HG03103 (cell line): ENCODE results near the gene GUCA2A.

Experiments used
- ATAC-seq: cut with Tn5 transposase; IDR thresholded peaks from one replicate; pipeline ENCODE4 v1.9.1; 2021; ENCODE audit warnings: low read depth; ENCODE audit not compliant: unreplicated experiment

GUCA2A gene

GRCh38 chr1:42155362-42155761, 9.2 kb downstream of the GUCA2A start:
- no peak for ATAC-seq

DNA sequence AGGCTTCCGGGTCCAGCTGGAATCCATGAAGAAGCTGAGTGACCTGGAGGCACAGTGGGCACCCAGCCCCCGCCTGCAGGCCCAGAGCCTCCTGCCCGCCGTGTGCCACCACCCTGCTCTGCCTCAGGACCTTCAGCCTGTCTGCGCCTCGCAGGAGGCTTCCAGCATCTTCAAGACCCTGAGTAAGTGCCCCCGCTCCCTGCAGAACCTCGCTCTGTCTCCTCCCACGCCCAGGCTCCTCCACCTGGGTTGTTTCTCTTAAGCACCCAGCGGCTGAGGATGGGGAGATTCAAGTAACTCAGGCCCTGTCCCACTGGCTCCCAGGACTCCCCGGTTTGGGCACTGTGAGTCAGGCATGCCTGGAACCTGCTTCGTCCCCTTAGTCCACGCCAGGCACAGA, 9.9 kb downstream of the GUCA2A start:
- no peak for ATAC-seq

GRCh38 chr1:42153624-42154023, 10.9 kb downstream of the GUCA2A start:
- no peak for ATAC-seq

- ATAC-seq, result no peak
These were observed 11.5 kb downstream of the GUCA2A start, which contains the start of gene GUCA2B for GRCh38 chr1:42152907-42153600. GUCA2B (plus strand) TSS chr1:42153410; CDS start chr1:42153451, 41 bp downstream.

- ATAC-seq, result no peak
These were observed 12.4 kb downstream of the GUCA2A start for GRCh38 chr1:42152119-42152518.

DNA sequence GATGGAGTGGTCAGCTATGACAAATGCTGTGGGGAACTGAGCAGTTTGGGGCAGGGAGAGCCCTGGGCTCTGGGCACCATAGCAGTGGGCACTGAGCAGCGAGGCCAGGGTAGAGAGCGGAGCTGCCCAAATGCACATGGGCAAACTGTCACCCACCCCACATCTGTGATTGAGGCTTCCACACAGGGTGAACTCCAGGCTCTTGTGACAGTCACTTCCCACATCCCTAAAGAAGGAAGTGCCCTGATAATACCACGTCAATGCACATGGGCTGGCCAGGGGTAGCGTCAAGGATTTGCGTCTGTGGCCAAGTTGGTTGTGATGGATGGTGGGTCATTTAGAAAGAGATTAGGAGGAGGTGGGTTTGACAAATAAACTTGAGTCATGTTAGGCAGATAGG, 13.9 kb downstream of the GUCA2A start:
- no peak for ATAC-seq

- ATAC-seq, result no peak
These were observed 16.4 kb downstream of the GUCA2A start for GRCh38 chr1:42148166-42148565.

DNA sequence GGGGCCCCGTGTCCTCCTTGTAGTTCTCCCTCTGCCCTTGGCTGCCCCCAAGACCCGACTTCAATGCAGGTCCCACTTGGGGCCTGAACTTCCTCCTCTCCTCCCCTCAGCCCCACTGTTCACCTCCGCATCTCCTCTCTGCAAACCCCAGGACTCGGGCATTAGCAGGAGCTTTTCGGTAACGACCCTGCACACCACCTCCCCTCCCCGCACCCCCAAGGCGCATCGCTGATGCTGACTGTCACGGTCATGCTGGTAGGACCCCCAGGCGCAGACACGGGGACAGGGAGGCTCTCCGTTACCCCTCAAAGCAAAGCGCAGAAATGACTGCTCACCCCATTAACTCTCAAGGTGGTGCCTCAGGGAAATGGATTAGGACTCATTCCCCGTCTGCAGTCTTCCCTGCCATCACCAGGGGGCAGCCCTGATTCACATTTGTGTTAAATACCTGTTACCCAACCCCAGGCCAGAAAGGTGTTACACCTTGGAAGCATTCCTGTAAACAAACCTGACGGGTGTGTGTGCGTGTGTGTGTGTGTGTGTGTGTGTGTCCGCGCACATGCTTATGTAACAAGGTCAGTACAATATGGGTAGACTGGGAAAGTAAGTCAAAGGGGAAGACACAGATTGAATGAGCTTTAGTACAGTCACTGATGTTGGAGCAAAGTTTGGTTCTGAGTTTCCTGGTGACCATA, 17.8 kb downstream of the GUCA2A start:
- ATAC-seq, result no peak

DNA sequence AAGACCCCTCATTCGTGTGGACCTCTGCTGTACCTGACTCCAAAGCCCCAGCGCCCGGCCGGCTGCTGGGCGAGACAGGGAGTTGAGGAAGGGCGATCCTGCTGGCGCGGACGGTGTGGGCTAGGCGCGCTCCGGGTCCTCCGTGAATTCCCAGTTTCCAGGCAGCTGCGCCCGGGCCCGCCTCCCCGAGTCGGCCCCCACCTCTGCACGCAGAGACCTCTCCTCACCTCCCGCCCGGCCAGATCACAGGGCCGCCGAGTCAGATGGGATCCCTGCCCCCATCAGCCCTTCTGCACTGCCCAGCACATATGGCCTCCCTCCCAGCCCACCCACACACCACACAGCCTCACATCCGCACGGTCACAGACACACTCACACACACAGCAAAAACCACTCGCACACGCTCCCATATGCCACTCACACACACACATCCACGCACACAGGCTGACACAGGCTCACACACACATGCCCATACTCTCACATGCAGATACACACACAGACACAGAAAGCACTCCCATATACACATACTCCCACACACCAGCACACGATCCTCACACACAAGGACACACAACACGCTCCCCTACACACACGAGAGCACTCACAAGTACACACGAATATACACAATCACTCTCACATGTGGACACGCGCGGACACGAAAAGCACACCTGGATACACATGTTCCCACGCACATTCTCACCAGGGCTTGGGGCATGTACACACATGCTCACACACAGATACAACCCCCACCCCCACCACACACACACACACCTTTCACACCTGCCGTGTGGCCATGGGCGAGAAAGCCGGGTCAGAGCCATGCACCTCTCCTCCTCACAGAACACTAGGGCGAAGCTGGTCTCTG, 18.6 kb downstream of the GUCA2A start:
- ATAC-seq, result no peak

GRCh38 chr1:42145389-42145716, 19.2 kb downstream of the GUCA2A start:
- no peak for ATAC-seq

DNA sequence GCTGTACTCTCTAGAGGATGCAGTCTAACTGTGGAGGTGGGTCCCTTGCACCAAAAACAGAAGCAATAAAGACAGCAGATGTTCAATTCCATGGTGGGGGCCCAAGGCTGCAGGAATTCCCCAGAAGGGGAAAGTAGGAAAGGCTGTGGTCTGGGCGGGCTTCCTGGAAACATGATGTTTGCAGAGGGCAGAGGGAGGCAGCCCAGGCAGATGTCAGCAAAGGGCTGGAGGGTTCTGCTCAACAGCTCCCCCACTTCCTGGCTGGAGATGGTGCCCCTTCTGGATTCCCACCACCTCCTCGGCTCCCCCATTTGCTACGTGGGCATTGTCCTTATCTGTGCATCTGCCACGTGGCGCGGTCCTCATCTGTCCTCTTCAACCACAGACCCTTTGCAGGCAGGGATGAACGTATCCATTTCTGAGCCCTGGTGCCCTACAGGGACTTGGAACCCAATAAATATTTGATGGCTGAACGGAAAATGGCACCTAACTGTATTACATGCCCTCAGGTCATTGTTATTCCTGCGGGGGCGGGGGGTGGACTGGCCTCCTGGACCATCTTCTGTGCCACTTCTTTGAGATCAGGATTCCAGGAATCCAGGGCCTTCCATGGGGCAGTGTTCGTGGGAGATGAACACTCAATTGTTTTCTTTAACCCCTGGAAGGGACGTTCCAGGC, 19.7 kb downstream of the GUCA2A start:
- no peak for ATAC-seq

GRCh38 chr1:42143896-42144710, 20.4 kb downstream of the GUCA2A start:
- no peak for ATAC-seq

DNA sequence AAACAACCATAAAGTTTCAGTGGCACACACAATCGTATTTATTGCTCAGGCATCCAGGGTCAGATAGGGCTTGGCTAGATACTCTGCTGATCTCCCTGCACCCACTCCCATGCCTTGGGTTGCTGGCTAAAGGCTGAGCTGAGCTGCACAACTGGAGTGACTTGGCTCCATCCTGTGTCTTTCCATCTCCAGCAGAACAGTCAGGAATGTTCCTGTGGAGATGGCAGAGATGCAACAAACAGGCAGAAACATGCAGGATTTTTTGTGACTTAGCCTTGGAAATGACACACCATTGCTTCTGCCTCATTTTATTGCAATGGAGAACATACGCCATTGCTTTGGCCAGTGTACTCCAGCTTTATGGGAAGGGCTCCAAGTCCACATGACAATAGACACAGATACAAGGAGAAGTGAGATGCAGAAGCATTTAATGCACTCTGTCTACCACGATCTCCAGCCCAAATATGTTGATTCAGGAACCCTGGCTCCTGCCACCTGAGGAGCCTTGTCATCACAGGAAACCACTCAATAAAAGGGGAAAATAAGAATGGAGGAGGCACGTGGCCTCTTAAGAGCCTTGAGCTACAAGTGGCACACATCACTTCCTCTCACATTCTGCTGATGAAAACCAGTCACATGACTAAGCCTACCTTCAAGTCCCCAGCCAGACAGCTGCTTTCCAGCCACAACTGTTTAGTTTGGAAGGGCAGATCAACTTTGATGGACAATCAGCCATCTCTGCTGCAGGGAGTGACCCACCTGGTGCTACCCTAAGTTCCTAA, 21.5 kb downstream of the GUCA2A start:
- ATAC-seq, result no peak

DNA sequence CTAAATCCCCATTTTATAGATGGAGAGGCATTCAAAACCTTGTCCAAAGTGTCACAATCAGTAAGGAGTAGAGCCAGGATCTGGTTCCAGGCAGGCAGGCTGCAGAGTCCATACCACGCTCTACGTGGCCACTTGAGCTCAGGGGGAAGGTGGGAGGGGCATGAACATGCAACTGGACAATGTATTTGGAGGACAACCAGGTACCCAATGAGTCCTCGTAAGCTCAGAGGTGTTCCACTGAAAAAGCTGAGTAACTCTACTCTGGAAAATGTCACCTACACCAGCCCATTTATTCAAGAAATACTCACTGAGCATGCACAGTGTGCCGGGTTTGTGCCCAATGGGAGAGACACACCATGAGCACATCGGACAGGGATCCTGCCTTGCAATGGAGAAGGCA, 22.6 kb downstream of the GUCA2A start:
- no peak for ATAC-seq

GRCh38 chr1:42140191-42140590, 24.4 kb downstream of the GUCA2A start:
- no peak for ATAC-seq

GRCh38 chr1:42139444-42139843, 25.1 kb downstream of the GUCA2A start:
- ATAC-seq, result no peak

DNA sequence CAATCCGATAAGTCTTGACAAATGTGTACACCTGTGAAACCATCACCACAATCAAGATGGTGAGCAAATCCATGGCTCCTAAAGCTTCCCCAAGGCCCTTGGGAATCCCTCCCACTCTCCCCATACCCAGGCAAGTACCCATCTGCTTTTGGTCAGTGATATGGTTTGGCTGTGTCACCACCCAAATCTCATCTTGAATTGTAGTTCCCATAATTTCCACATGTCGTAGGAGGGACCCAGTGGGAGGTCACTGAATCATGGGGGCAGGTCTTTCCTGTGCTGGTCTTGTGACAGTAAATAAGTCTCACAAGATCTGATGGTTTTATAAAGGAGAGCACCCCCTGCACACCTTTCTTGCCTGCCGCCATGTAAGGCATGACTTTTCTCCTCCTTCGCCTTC, 26.0 kb downstream of the GUCA2A start:
- ATAC-seq, result no peak

- no peak for ATAC-seq
These were observed 26.8 kb downstream of the GUCA2A start for GRCh38 chr1:42137766-42138165.

DNA sequence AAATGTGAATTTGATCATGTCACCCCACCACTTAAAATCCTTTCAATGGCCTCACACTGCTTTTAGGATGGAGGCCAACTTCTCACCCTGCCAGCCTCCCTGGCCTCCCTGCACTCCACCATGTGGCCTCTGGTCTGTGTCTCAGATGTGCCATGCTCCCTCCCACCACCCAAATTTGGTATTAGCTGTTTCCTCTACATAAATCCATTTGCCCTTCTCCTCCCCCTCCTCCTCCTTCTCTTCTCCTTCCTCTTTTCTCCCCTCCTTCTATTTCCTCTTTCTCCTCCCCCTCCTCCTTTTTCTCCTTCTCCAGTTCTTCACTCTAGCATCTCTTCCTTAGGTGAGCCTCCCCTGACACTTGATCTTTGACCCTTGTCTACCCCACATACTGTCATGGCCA, 28.1 kb downstream of the GUCA2A start:
- ATAC-seq, result no peak
